ENCODE data around the gene TBC1D20. TPM values are rescaled to one million over a fixed set of nuclear protein-coding genes. Genes with fewer than 3 reads are reported as not detected.

Gene TBC1D20
- total RNA-seq, 1 experiment from 2014 or later, result 35.8 TPM

GRCh38 chr20:407133-407952 is 55.0 kb downstream of the TBC1D20 start:
- ChIA-PET POLR2A (interaction anchor here (0.6 to 1.4 kb wide), 12 partner anchors 24 to 129 kb away, joined by 3 to 17 read pairs (median 6); partner anchors contain the start of genes NRSN2, TBC1D20 and TRIB3), CTCF (interaction anchor here (0.5 to 1.3 kb wide), 8 partner anchors 24 to 101 kb away, joined by 3 to 13 read pairs (median 5); no protein-coding TSS in a partner anchor)
- Histone ChIP-seq H3K9me3 (no peaks in the 10 kb centered on the region), H3K36me3 (ENCODE audit: control insufficient read depth, insufficient read depth, low read length) (0 out of 2 replicates have a peak, but pooled peaks cover 3% of the 10 kb centered on the region), H3K27me3 (replicated peaks; ENCODE audit: control insufficient read depth, insufficient read depth, low read length) (no peaks in the 10 kb centered on the region), H3K4me3 (ENCODE audit: low read depth, low read length) (peak overlapping the region; percentile 45), H3K4me1 (peaks cover 24% of the 10 kb centered on the region)
- Mint-ChIP-seq H3K27ac (ENCODE audit: unreplicated experiment) (peak overlapping the region; percentile 83), H3K4me3 (ENCODE audit: unreplicated experiment) (peak overlapping the region; percentile 77), H3K27me3 (ENCODE audit: insufficient read depth, unreplicated experiment) (no peaks in the 10 kb centered on the region), H3K9me3 (ENCODE audit: unreplicated experiment) (no peaks in the 10 kb centered on the region), H3K4me1 (ENCODE audit: low read depth, unreplicated experiment) (peaks cover 22% of the 10 kb centered on the region), H3K36me3 (ENCODE audit: insufficient read depth, unreplicated experiment) (peaks cover 48% of the 10 kb centered on the region)
- DNase-seq, result peak; percentile 89 to 90
- intact Hi-C loops (cut with micrococcal nuclease; ENCODE audit: unreplicated experiment), result loop anchor here (1.0 kb wide), 1 partner anchor 24 kb away; no protein-coding TSS in a partner anchor
- TSS peak; percentile 81 for BruUV-seq (replicated peaks)
- TF ChIP-seq, protein P1, sequence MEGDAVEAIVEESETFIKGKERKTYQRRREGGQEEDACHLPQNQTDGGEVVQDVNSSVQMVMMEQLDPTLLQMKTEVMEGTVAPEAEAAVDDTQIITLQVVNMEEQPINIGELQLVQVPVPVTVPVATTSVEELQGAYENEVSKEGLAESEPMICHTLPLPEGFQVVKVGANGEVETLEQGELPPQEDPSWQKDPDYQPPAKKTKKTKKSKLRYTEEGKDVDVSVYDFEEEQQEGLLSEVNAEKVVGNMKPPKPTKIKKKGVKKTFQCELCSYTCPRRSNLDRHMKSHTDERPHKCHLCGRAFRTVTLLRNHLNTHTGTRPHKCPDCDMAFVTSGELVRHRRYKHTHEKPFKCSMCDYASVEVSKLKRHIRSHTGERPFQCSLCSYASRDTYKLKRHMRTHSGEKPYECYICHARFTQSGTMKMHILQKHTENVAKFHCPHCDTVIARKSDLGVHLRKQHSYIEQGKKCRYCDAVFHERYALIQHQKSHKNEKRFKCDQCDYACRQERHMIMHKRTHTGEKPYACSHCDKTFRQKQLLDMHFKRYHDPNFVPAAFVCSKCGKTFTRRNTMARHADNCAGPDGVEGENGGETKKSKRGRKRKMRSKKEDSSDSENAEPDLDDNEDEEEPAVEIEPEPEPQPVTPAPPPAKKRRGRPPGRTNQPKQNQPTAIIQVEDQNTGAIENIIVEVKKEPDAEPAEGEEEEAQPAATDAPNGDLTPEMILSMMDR (IDR thresholded peaks at IDR 0.05; ENCODE audit: insufficient read depth in 1 of 2, low read depth in 1 of 2, low read length in 1 of 2, severe bottlenecking in 1 of 2, unreplicated experiment in 1 of 2), result peak; percentile 20 to 43

DNA sequence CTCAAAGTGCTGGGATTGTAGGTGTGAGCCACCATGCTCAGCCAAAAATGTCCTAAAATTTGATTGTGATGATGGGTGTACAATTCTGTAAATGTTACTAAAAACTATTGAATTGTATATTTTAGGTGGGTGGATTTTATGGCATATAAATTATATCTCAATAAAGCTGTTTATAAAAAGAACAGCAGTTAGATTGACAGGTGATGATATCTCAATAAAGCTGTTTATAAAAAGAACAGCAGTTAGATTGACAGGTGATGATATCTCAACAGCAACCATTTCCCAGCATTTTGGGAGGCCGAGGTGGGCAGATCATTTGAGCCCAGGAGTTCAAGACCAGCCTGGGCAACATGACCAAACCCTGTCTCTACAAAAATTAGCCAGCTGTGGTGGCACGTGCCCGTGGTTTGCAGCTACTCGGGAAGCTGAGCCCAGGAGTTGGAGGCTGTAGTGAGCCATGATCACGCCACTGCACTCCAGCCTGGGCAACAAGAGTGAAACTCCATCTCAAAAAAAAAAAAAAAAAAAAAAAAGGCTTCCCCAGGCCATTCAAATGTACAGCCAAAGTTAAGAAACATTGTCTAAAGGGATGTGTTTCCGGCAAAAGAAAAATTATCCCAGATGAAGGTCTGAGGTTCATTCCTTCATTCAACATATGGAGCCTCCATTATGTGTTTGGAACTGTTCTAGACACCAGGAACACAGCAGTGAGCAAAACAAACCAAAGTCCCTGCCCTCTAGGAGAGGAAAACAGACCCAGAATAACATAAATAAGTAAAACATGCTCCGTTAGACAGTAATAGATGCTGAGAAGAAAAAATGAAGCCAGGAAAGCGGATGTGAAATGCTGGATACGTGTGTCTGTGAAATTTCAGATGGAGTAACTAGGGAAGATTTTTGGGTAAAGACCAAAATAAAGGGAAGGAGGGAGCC is 55.9 kb downstream of the TBC1D20 start:
- Histone ChIP-seq H3K4me3 (ENCODE audit: low read depth, low read length) (no peak overlapping the region; the same call in 1 of the 2 replicates), H3K9me3 (no peaks in the 10 kb centered on the region), H3K27me3 (replicated peaks; ENCODE audit: control insufficient read depth, insufficient read depth, low read length) (no peaks in the 10 kb centered on the region), H3K4me1 (peaks cover 29% of the 10 kb centered on the region), H3K36me3 (ENCODE audit: control insufficient read depth, insufficient read depth, low read length) (0 out of 2 replicates have a peak, but pooled peaks cover 3% of the 10 kb centered on the region)
- no peaks in the 10 kb centered on the region for H3K27me3 Mint-ChIP-seq (ENCODE audit: insufficient read depth, unreplicated experiment)
- TF ChIP-seq, protein P1 (IDR thresholded peaks at IDR 0.05; ENCODE audit: insufficient read depth in 1 of 2, low read depth in 1 of 2, low read length in 1 of 2, severe bottlenecking in 1 of 2, unreplicated experiment in 1 of 2), result no peak
- H3K4me3 Mint-ChIP-seq (ENCODE audit: unreplicated experiment), result peak overlapping the region; percentile 77
- no peak for DNase-seq
- H3K27ac Mint-ChIP-seq (ENCODE audit: unreplicated experiment), result peak overlapping the region; percentile 83
- ChIA-PET CTCF (interaction anchor here (0.5 to 1.3 kb wide), 6 partner anchors 24 to 102 kb away, joined by 3 to 13 read pairs (median 5); no protein-coding TSS in a partner anchor), POLR2A (interaction anchor here (0.6 to 1.4 kb wide), 8 partner anchors 24 to 59 kb away, joined by 3 to 13 read pairs (median 6); partner anchors contain the start of genes NRSN2 and TBC1D20)
- intact Hi-C loops (cut with micrococcal nuclease; ENCODE audit: unreplicated experiment), result loop anchor here (1.0 kb wide), 1 partner anchor 25 kb away; no protein-coding TSS in a partner anchor
- no peaks in the 10 kb centered on the region for H3K9me3 Mint-ChIP-seq (ENCODE audit: unreplicated experiment)
- no TSS peak for BruUV-seq (replicated peaks)
- H3K36me3 Mint-ChIP-seq (ENCODE audit: insufficient read depth, unreplicated experiment), result peaks cover 47% of the 10 kb centered on the region
- H3K4me1 Mint-ChIP-seq (ENCODE audit: low read depth, unreplicated experiment), result peaks cover 22% of the 10 kb centered on the region

All from Caco-2 (cell line).